ENCODE measurements around the gene RELB.

RELB gene

DNA sequence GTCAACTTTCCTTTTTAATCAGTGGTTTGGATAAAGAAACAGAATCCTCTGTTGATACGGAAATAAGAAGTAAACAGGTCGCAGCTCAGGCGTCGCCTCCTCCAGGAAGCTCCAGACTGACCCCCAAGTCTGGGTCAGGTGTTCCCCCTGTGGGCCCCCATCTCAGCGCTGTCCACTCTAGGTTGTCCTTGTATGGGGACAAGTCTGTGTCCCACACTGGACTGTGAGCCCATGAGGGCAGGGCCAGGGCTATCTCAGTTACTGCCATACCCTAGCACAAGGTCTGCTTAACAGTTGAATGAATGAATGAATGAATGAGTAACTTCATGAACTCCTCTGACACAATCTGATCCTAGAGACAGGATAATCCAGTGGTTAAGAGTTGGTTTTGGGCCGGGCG lies 45.1 kb downstream of the RELB start:
- TF ChIP-seq FOXP2 (optimal IDR thresholded peaks at IDR 0.05; ENCODE audit: borderline replicate concordance, extremely low read depth, extremely low read length, insufficient read depth) (no peak), POLR2AphosphoS5 (IDR thresholded peaks at IDR 0.05; ENCODE audit: low read depth, low read length) (no peak), SIN3A (IDR thresholded peaks at IDR 0.05; ENCODE audit: borderline replicate concordance, insufficient read depth, low read length) (no peak)

DNA sequence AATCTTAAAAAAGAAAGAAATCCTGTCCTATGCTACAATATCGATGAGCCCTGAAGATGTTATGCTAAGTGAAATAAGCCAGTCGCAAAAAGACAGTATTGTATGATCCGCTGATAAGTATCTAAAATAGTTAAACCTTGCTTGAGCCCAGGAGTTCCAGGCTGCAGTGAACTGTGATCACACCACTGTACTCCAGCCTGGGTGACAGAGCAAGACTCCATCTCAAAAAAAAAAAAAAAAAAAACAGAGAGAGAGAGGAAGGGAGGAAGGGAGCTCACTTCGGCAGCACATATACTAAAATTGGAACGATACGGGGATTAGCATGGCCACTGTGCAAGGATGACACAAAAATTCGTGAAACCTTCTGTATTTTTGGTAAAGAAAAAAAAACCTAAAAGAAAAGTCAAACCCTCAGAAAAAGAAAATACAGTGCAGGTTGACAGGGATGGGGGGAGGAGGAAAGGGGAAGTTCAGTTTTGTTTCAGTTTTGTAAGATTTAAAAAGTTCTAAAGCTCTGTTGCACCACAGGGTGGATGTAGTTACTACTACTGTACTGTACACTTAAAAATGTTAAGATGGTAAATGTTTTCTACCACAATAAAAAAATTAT lies 46.0 kb downstream of the RELB start:
- TF ChIP-seq FOXP2 (optimal IDR thresholded peaks at IDR 0.05; ENCODE audit: borderline replicate concordance, extremely low read depth, extremely low read length, insufficient read depth) (no peak), POLR2AphosphoS5 (IDR thresholded peaks at IDR 0.05; ENCODE audit: low read depth, low read length) (no peak), TAF1 (IDR thresholded peaks at IDR 0.05; ENCODE audit: borderline replicate concordance, insufficient read depth, low read length) (no peak), SIN3A (IDR thresholded peaks at IDR 0.05; ENCODE audit: borderline replicate concordance, insufficient read depth, low read length) (no peak)
- TF ChIP-seq, protein P1, sequence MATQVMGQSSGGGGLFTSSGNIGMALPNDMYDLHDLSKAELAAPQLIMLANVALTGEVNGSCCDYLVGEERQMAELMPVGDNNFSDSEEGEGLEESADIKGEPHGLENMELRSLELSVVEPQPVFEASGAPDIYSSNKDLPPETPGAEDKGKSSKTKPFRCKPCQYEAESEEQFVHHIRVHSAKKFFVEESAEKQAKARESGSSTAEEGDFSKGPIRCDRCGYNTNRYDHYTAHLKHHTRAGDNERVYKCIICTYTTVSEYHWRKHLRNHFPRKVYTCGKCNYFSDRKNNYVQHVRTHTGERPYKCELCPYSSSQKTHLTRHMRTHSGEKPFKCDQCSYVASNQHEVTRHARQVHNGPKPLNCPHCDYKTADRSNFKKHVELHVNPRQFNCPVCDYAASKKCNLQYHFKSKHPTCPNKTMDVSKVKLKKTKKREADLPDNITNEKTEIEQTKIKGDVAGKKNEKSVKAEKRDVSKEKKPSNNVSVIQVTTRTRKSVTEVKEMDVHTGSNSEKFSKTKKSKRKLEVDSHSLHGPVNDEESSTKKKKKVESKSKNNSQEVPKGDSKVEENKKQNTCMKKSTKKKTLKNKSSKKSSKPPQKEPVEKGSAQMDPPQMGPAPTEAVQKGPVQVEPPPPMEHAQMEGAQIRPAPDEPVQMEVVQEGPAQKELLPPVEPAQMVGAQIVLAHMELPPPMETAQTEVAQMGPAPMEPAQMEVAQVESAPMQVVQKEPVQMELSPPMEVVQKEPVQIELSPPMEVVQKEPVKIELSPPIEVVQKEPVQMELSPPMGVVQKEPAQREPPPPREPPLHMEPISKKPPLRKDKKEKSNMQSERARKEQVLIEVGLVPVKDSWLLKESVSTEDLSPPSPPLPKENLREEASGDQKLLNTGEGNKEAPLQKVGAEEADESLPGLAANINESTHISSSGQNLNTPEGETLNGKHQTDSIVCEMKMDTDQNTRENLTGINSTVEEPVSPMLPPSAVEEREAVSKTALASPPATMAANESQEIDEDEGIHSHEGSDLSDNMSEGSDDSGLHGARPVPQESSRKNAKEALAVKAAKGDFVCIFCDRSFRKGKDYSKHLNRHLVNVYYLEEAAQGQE (IDR thresholded peaks at IDR 0.05; ENCODE audit: insufficient read depth in 1 of 2, low read depth in 2 of 2, low read length in 2 of 2), result no peak

DNA sequence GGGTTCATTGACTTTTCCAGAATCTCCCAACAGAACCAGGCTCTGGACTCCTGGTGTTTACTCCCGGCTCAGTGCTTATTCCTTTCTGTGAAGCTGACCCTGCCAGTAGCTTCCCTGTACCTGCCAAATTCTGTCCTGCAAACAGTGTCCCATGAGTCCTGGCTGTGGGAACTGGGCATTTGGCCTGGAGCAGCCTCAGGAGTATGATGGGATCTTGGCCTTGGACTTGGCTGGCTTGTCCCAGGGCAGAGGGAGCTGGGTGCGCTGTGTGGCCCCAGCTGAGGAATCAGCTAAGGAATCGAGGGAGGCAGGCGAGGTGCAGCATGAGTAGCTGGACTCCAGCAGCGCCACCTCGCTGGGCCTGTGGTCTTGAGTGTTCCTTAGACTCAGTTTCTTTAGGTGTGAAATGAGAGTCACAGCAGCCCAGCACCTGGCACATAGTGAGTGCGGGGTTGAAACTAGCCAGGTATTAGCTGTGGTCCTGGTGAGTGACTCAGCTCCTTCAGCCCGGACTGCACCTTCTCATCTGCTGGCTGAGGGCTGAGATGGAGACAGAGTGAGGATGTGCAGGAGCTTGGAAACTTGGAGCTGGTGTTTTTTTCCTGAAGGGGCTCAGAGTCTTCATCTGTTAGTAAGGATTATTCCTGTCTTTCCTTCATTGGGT lies 47.9 kb downstream of the RELB start:
- no peak for TF ChIP-seq POLR2AphosphoS5 (IDR thresholded peaks at IDR 0.05; ENCODE audit: low read depth, low read length)
- TF ChIP-seq SIN3A (IDR thresholded peaks at IDR 0.05; ENCODE audit: borderline replicate concordance, insufficient read depth, low read length), result no peak
- TF ChIP-seq, protein P1 (IDR thresholded peaks at IDR 0.05; ENCODE audit: insufficient read depth in 1 of 2, low read depth in 2 of 2, low read length in 2 of 2), result no peak
- no peak for TF ChIP-seq TAF1 (IDR thresholded peaks at IDR 0.05; ENCODE audit: borderline replicate concordance, insufficient read depth, low read length)
- no peak for TF ChIP-seq FOXP2 (optimal IDR thresholded peaks at IDR 0.05; ENCODE audit: borderline replicate concordance, extremely low read depth, extremely low read length, insufficient read depth)

DNA sequence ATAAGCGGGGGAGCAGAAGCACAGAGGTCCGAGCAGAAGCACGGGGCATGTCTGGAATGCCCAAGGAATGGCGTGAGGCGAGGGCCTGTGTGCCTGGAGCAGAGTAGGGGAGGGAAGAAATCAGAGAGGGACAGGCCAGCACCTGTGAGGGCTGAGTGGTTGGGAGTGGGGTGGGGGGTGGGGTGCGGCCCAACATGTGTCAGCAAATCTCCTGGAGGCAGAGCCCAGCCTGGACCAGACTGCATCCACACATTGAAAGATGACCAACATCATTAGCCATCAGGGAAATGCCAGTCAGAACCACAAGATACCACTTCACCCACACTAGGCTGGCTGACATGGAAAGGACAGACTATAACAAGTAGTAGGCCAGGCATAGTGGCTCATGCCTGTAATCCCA lies 48.8 kb downstream of the RELB start:
- TF ChIP-seq POLR2AphosphoS5 (IDR thresholded peaks at IDR 0.05; ENCODE audit: low read depth, low read length), result no peak
- no peak for TF ChIP-seq FOXP2 (optimal IDR thresholded peaks at IDR 0.05; ENCODE audit: borderline replicate concordance, extremely low read depth, extremely low read length, insufficient read depth)
- TF ChIP-seq TAF1 (IDR thresholded peaks at IDR 0.05; ENCODE audit: borderline replicate concordance, insufficient read depth, low read length), result no peak
- TF ChIP-seq SIN3A (IDR thresholded peaks at IDR 0.05; ENCODE audit: borderline replicate concordance, insufficient read depth, low read length), result no peak
- TF ChIP-seq, protein P1 (IDR thresholded peaks at IDR 0.05; ENCODE audit: insufficient read depth in 1 of 2, low read depth in 2 of 2, low read length in 2 of 2), result no peak

DNA sequence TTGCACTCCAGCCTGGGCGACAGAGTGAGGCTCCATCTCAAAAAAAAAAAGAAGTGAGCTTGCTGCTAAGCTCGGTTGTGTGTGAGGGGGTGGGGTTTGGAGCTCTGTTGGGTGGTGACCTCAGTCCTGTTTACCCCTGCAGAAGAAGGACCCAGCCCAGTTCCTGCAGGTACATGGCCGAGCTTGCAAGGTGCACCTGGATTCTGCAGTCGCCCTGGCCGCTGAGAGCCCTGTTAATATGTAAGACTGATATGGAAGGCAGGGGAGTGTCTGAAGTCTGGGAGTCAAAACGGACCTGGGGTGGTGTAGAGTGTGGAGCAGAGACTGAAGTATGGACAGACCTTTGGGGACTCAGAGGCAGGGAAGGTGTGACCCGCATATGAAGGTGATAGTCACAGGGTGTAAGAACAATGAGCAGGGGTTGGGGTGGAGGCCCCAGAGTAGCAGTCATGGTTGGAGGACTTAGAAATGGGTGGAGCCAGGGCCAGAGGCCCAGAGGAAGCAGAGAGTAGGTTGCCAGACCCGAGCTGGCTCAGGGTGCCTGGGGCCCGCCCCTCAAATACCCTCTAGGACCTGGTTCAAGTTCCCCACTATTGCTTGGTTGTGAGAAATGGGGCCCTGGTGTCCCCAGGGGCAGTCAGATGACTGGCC lies 50.8 kb downstream of the RELB start:
- TF ChIP-seq POLR2AphosphoS5 (IDR thresholded peaks at IDR 0.05; ENCODE audit: low read depth, low read length), result no peak
- TF ChIP-seq SIN3A (IDR thresholded peaks at IDR 0.05; ENCODE audit: borderline replicate concordance, insufficient read depth, low read length), result no peak
- TF ChIP-seq TAF1 (IDR thresholded peaks at IDR 0.05; ENCODE audit: borderline replicate concordance, insufficient read depth, low read length), result no peak
- TF ChIP-seq, protein P1 (IDR thresholded peaks at IDR 0.05; ENCODE audit: insufficient read depth in 1 of 2, low read depth in 2 of 2, low read length in 2 of 2), result no peak
- TF ChIP-seq FOXP2 (optimal IDR thresholded peaks at IDR 0.05; ENCODE audit: borderline replicate concordance, extremely low read depth, extremely low read length, insufficient read depth), result no peak

Measured in PFSK-1 (cell line).